ENCODE results near the gene MBL2. TPM values are rescaled to one million over a fixed set of nuclear protein-coding genes. Genes with fewer than 3 reads are reported as not detected.

Gene MBL2
- total RNA-seq, 2 donors from 2014 or later, result 0.17 TPM; not detected in 1

GRCh38 chr10:52755297-52756062, 17.1 kb downstream of the MBL2 start:
- Histone ChIP-seq H3K4me1 (no peaks in the 10 kb centered on the region), H3K4me3 (no peak overlapping the region), H3K27me3 (no peaks in the 10 kb centered on the region), H3K9ac (ENCODE audit: low read depth in 2 of 2, low read length in 2 of 2) (no peak overlapping the region), H3K36me3 (no peaks in the 10 kb centered on the region), H3K27ac (no peak overlapping the region), H3K9me3 (no peaks in the 10 kb centered on the region)
- intact Hi-C loops (cut with DNase I), result no loop called here
- no peak for DNase-seq
- TF ChIP-seq, protein P1, sequence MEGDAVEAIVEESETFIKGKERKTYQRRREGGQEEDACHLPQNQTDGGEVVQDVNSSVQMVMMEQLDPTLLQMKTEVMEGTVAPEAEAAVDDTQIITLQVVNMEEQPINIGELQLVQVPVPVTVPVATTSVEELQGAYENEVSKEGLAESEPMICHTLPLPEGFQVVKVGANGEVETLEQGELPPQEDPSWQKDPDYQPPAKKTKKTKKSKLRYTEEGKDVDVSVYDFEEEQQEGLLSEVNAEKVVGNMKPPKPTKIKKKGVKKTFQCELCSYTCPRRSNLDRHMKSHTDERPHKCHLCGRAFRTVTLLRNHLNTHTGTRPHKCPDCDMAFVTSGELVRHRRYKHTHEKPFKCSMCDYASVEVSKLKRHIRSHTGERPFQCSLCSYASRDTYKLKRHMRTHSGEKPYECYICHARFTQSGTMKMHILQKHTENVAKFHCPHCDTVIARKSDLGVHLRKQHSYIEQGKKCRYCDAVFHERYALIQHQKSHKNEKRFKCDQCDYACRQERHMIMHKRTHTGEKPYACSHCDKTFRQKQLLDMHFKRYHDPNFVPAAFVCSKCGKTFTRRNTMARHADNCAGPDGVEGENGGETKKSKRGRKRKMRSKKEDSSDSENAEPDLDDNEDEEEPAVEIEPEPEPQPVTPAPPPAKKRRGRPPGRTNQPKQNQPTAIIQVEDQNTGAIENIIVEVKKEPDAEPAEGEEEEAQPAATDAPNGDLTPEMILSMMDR (IDR thresholded peaks at IDR 0.05), result no peak

- intact Hi-C loops (cut with DNase I), result no loop called here
- no peak for DNase-seq
- TF ChIP-seq, protein P1 (IDR thresholded peaks at IDR 0.05), result no peak
- Histone ChIP-seq H3K4me3 (no peak overlapping the region), H3K9me3 (no peaks in the 10 kb centered on the region), H3K4me1 (no peaks in the 10 kb centered on the region), H3K27me3 (no peaks in the 10 kb centered on the region), H3K36me3 (no peaks in the 10 kb centered on the region), H3K9ac (ENCODE audit: low read depth in 2 of 2, low read length in 2 of 2) (no peak overlapping the region), H3K27ac (no peak overlapping the region)
These were observed 19.7 kb downstream of the MBL2 start for GRCh38 chr10:52752801-52753445.

- H3K4me3 ChIP-seq, result no peak overlapping the region
- no peaks in the 10 kb centered on the region for H3K4me1 ChIP-seq
- no peak overlapping the region for H3K9ac ChIP-seq (ENCODE audit: low read depth in 2 of 2, low read length in 2 of 2)
- H3K9me3 ChIP-seq, result no peaks in the 10 kb centered on the region
- no peak overlapping the region for H3K27ac ChIP-seq
- no peaks in the 10 kb centered on the region for H3K36me3 ChIP-seq
- TF ChIP-seq, protein P1 (IDR thresholded peaks at IDR 0.05), result no peak
- no peak for DNase-seq
- no peaks in the 10 kb centered on the region for H3K27me3 ChIP-seq
- intact Hi-C loops (cut with DNase I), result no loop called here
These were observed 20.3 kb downstream of the MBL2 start for GRCh38 chr10:52752261-52752660.

GRCh38 chr10:52751337-52751736, 21.2 kb downstream of the MBL2 start:
- Histone ChIP-seq H3K36me3 (no peaks in the 10 kb centered on the region), H3K9ac (ENCODE audit: low read depth in 2 of 2, low read length in 2 of 2) (no peak overlapping the region), H3K4me3 (no peak overlapping the region), H3K27me3 (no peaks in the 10 kb centered on the region), H3K9me3 (no peaks in the 10 kb centered on the region), H3K4me1 (no peaks in the 10 kb centered on the region), H3K27ac (no peak overlapping the region)
- no peak for DNase-seq
- TF ChIP-seq, protein P1 (IDR thresholded peaks at IDR 0.05), result no peak
- intact Hi-C loops (cut with DNase I), result no loop called here

- intact Hi-C loops (cut with DNase I), result no loop called here
- no peak overlapping the region for H3K27ac ChIP-seq
- no peak overlapping the region for H3K9ac ChIP-seq (ENCODE audit: low read depth in 2 of 2, low read length in 2 of 2)
- DNase-seq, result no peak
- H3K27me3 ChIP-seq, result no peaks in the 10 kb centered on the region
- H3K4me3 ChIP-seq, result no peak overlapping the region
- H3K36me3 ChIP-seq, result no peaks in the 10 kb centered on the region
- H3K9me3 ChIP-seq, result no peaks in the 10 kb centered on the region
- TF ChIP-seq, protein P1 (IDR thresholded peaks at IDR 0.05), result no peak
- no peaks in the 10 kb centered on the region for H3K4me1 ChIP-seq
These were observed 22.0 kb downstream of the MBL2 start for GRCh38 chr10:52750629-52751028.

All from colonic mucosa (tissue), 4 donors.